ENCODE measurements around the gene BCR. TPM values are rescaled to one million over a fixed set of nuclear protein-coding genes. Genes with fewer than 3 reads are reported as not detected.
A peak's percentile ranks its signal among the peaks of the same experiment; 100 is the strongest.

The BCR gene
- total and polyA plus RNA-seq, 2 of the 13 experiments (the other 11 are each of a cell fraction or from before 2014, with no cell fraction given): 19.9 to 33.6 TPM

- TF ChIP-seq ZNF274 (CRISPR knock-in tag; IDR thresholded peaks at IDR 0.05) (no peak), UBTF (CRISPR knock-in tag; IDR thresholded peaks at IDR 0.05) (peak; percentile 52; the same call in 1 of the 2 replicates), MLLT10 (CRISPR knock-in tag; IDR thresholded peaks at IDR 0.05) (no peak), MBD4 (IDR thresholded peaks at IDR 0.05; ENCODE audit: borderline replicate concordance, low read length) (no peak), RBM39 (IDR thresholded peaks at IDR 0.05; ENCODE audit: low read depth, low read length, poor library complexity, severe bottlenecking) (no peak), ZNF430 (CRISPR knock-in tag; IDR thresholded peaks at IDR 0.05) (peak; percentile 34; the same call in 1 of the 2 replicates), ZNF777 (CRISPR knock-in tag; IDR thresholded peaks at IDR 0.05) (no peak), PHF20 (CRISPR knock-in tag; IDR thresholded peaks at IDR 0.05) (no peak), CERS6 (CRISPR knock-in tag; IDR thresholded peaks at IDR 0.05) (no peak), ZNF746 (CRISPR knock-in tag; IDR thresholded peaks at IDR 0.05) (peak; percentile 54; the same call in 1 of the 2 replicates), PAX8 (CRISPR knock-in tag; IDR thresholded peaks at IDR 0.05; ENCODE audit: borderline replicate concordance) (no peak), ZNF30 (CRISPR knock-in tag; IDR thresholded peaks at IDR 0.05) (no peak), ZNF772 (CRISPR knock-in tag; IDR thresholded peaks at IDR 0.05) (0 out of 2 replicates have a peak, but pooled peaks have one; percentile 40), POLR2AphosphoS2 (IDR thresholded peaks at IDR 0.05; ENCODE audit: low read depth, low read length) (no peak), TRIM24 (CRISPR knock-in tag; IDR thresholded peaks at IDR 0.05) (no peak), ZNF703 (CRISPR knock-in tag; IDR thresholded peaks at IDR 0.05; ENCODE audit: borderline replicate concordance) (no peak), ZNF281 (CRISPR knock-in tag; IDR thresholded peaks at IDR 0.05; ENCODE audit: borderline replicate concordance) (peak; percentile 55; the same call in 1 of the 2 replicates), SP140L (CRISPR knock-in tag; IDR thresholded peaks at IDR 0.05; ENCODE audit: borderline replicate concordance) (no peak), TBL1XR1 (IDR thresholded peaks at IDR 0.05; ENCODE audit: borderline replicate concordance, low read length, partially characterized antibody) (no peak)
- TF ChIP-seq, protein P1, sequence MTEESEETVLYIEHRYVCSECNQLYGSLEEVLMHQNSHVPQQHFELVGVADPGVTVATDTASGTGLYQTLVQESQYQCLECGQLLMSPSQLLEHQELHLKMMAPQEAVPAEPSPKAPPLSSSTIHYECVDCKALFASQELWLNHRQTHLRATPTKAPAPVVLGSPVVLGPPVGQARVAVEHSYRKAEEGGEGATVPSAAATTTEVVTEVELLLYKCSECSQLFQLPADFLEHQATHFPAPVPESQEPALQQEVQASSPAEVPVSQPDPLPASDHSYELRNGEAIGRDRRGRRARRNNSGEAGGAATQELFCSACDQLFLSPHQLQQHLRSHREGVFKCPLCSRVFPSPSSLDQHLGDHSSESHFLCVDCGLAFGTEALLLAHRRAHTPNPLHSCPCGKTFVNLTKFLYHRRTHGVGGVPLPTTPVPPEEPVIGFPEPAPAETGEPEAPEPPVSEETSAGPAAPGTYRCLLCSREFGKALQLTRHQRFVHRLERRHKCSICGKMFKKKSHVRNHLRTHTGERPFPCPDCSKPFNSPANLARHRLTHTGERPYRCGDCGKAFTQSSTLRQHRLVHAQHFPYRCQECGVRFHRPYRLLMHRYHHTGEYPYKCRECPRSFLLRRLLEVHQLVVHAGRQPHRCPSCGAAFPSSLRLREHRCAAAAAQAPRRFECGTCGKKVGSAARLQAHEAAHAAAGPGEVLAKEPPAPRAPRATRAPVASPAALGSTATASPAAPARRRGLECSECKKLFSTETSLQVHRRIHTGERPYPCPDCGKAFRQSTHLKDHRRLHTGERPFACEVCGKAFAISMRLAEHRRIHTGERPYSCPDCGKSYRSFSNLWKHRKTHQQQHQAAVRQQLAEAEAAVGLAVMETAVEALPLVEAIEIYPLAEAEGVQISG (CRISPR knock-in tag; IDR thresholded peaks at IDR 0.05): peak; percentile 54; the same call in 1 of the 2 replicates
These were observed 66.9 kb downstream of the BCR start (continued) for GRCh38 chr22:23246982-23247766.
